GM23338 (cell line): ENCODE results near the gene FIBP. TPM values are rescaled to one million over a fixed set of nuclear protein-coding genes. Genes with fewer than 3 reads are reported as not detected.
A peak's percentile ranks its signal among the peaks of the same experiment; 100 is the strongest.

Source experiments
- ATAC-seq: fragments of 200-7000 bp; cut with Tn5 transposase; 3 replicates; pipeline ENCODE4 v1.9.1; 2020
- DNase-seq: peaks from one replicate; pipeline ENCODE4 v3.0.0-alpha.2; 2015; ENCODE audit warnings: low spot score
- H2AFZ ChIP-seq: fragments of 200-600 bp; sonication (generic); 2 replicates; pipeline ENCODE4 v1.8.0; 2016; ENCODE audit warnings: antibody characterized with exemption, mild to moderate bottlenecking, moderate library complexity
- H3F3A ChIP-seq: fragments of 200-600 bp; sonication (generic); replicated peaks from 2 replicates; pipeline ENCODE4 v1.8.0; 2017; ENCODE audit warnings: antibody characterized with exemption, mixed run types, low read depth
- H3K27ac ChIP-seq: fragments of 200-600 bp; sonication (generic); 2 replicates; pipeline ENCODE4 v1.6.1; 2016; ENCODE audit warnings: low read depth
- H3K27me3 ChIP-seq: fragments of 200-600 bp; sonication (generic); 2 replicates; pipeline ENCODE4 v1.8.0; 2016; ENCODE audit warnings: mild to moderate bottlenecking, mixed run types, moderate library complexity; ENCODE audit not compliant: insufficient read depth
- H3K36me3 ChIP-seq: fragments of 200-600 bp; sonication (generic); 2 replicates; pipeline ENCODE4 v1.8.0; 2016; ENCODE audit warnings: mild to moderate bottlenecking; ENCODE audit not compliant: insufficient read depth
- H3K4me1 ChIP-seq: fragments of 200-600 bp; sonication (generic); 2 replicates; pipeline ENCODE4 v1.8.0; 2016; ENCODE audit warnings: mild to moderate bottlenecking, moderate library complexity; ENCODE audit not compliant: insufficient read depth
- H3K4me2 ChIP-seq: fragments of 200-600 bp; sonication (generic); 2 replicates; pipeline ENCODE4 v1.7.1; 2017; ENCODE audit warnings: mixed run types
- H3K4me3 ChIP-seq: fragments of 200-600 bp; sonication (generic); 2 replicates; pipeline ENCODE4 v1.6.1; 2016; ENCODE audit warnings: mixed run types
- H3K79me2 ChIP-seq: fragments of 200-600 bp; sonication (generic); replicated peaks from 2 replicates; pipeline ENCODE4 v1.8.0; 2017; ENCODE audit warnings: mild to moderate bottlenecking; ENCODE audit not compliant: insufficient read depth
- H3K9me2 ChIP-seq: fragments of 200-600 bp; sonication (generic); 2 replicates; pipeline ENCODE4 v1.8.0; 2017; ENCODE audit not compliant: insufficient read depth
- H4K20me1 ChIP-seq: fragments of 200-600 bp; sonication (generic); replicated peaks from 2 replicates; pipeline ENCODE4 v1.8.0; 2017; ENCODE audit warnings: mild to moderate bottlenecking; ENCODE audit not compliant: insufficient read depth
- H3K27ac Mint-ChIP-seq: 2 replicates; pipeline ENCODE4 v1.8.0; 2020; ENCODE audit warnings: inconsistent platforms, mild to moderate bottlenecking, moderate library complexity, mixed read lengths
- H3K27me3 Mint-ChIP-seq: 3 replicates; pipeline ENCODE4 v1.8.0; 2022; ENCODE audit warnings: low read depth, mild to moderate bottlenecking, moderate library complexity, mixed read lengths, inconsistent platforms; ENCODE audit not compliant: insufficient read depth, poor library complexity
- H3K36me3 Mint-ChIP-seq: 3 replicates; pipeline ENCODE4 v1.8.0; 2021; ENCODE audit warnings: low read depth, mild to moderate bottlenecking, inconsistent platforms, moderate library complexity, mixed read lengths
- H3K4me1 Mint-ChIP-seq: 3 replicates; pipeline ENCODE4 v1.8.0; 2020; ENCODE audit warnings: mild to moderate bottlenecking, inconsistent platforms, mixed read lengths
- H3K4me3 Mint-ChIP-seq: 3 replicates; pipeline ENCODE4 v1.8.0; 2021; ENCODE audit warnings: moderate library complexity, mild to moderate bottlenecking, inconsistent platforms, mixed read lengths
- H3K9me3 Mint-ChIP-seq: 3 replicates; pipeline ENCODE4 v1.8.0; 2020; ENCODE audit warnings: moderate library complexity, mild to moderate bottlenecking, inconsistent platforms, mixed read lengths
- CREB1 ChIP-seq: fragments of 250-450 bp; sonication (Bioruptor Pico); IDR thresholded peaks from 2 replicates; pipeline ENCODE4 v1.5.0; 2020; ENCODE audit warnings: low read depth, mild to moderate bottlenecking, moderate library complexity
- EZH2 ChIP-seq: fragments of 200-600 bp; sonication (generic); IDR thresholded peaks from one replicate; pipeline ENCODE4 v1.8.0; 2017; ENCODE audit warnings: antibody characterized with exemption, mild to moderate bottlenecking, low read depth; ENCODE audit not compliant: unreplicated experiment
- EZH2phosphoT487 ChIP-seq: fragments of 200-600 bp; sonication (generic); IDR thresholded peaks from one replicate; pipeline ENCODE4 v1.8.1; 2018; ENCODE audit warnings: antibody characterized with exemption; ENCODE audit not compliant: unreplicated experiment
- JUNB ChIP-seq: IDR thresholded peaks from one replicate; pipeline ENCODE4 v1.6.1; 2016; ENCODE audit warnings: antibody characterized with exemption; ENCODE audit not compliant: unreplicated experiment
- NANOG ChIP-seq: IDR thresholded peaks from 2 replicates; pipeline ENCODE4 v1.6.1; 2016; ENCODE audit warnings: antibody characterized with exemption, borderline replicate concordance
- POLR2AphosphoS5 ChIP-seq: IDR thresholded peaks from 2 replicates; pipeline ENCODE4 v1.6.1; 2016; ENCODE audit warnings: antibody characterized with exemption, low read depth
- STAT1 ChIP-seq: IDR thresholded peaks from one replicate; pipeline ENCODE4 v1.6.1; 2016; ENCODE audit warnings: antibody characterized with exemption; ENCODE audit not compliant: unreplicated experiment
- ZNF114 ChIP-seq: fragments of 250-450 bp; sonication (Bioruptor Pico); IDR thresholded peaks from 2 replicates; pipeline ENCODE4 v1.5.0; 2020; ENCODE audit warnings: mild to moderate bottlenecking, moderate library complexity
- ZNF331 ChIP-seq: fragments of 250-450 bp; sonication (Bioruptor Pico); IDR thresholded peaks from 2 replicates; pipeline ENCODE4 v1.5.0; 2020; ENCODE audit warnings: low read depth, mild to moderate bottlenecking, moderate library complexity
- polyA plus RNA-seq: library from polyadenylated mRNA; unstranded; fragments of >200 nt; fragmentation: Nextera tagmentation; extraction: Ambion mirVana; gene quantifications from 2 replicates; pipeline ENCODE4 v1.2.1, GENCODE V29; 2016
- total RNA-seq: library from RNA; depleted of rRNA; stranded (reverse); fragments of >200 nt; shearing (Covaris generic); gene quantifications from 2 replicates; pipeline ENCODE4 v1.2.3, GENCODE V29; 2014
- TF ChIP-seq, protein P1 (sequence below): fragments of 250-450 bp; sonication (Bioruptor Pico); IDR thresholded peaks from 2 replicates; pipeline ENCODE4 v1.5.0; 2020; ENCODE audit warnings: mild to moderate bottlenecking, moderate library complexity
- TF ChIP-seq, protein P2 (sequence below): IDR thresholded peaks from one replicate; pipeline ENCODE4 v1.6.1; 2018; ENCODE audit warnings: antibody characterized with exemption; ENCODE audit not compliant: unreplicated experiment
- TF ChIP-seq, protein P3 (sequence below), 2 experiments: fragments of 200-600 bp in 1 of 2; sonication (generic) in 1 of 2; conservative IDR thresholded peaks; 2 replicates each; pipeline versions ENCODE4 v1.5.1 to v1.6.1; 2016 to 2017; ENCODE audit warnings: antibody characterized with exemption in 2 of 2, low read depth in 2 of 2, mild to moderate bottlenecking in 2 of 2, moderate library complexity in 1 of 2
- TF ChIP-seq, protein P4 (sequence below): IDR thresholded peaks from 2 replicates; pipeline ENCODE4 v1.6.1; 2016; ENCODE audit warnings: antibody characterized with exemption

FIBP gene
- total and polyA plus RNA-seq, 2 experiments from 2014 or later, result 79.0 to 102 TPM

GRCh38 chr11:65917434-65918210 lies 29.4 kb upstream of the FIBP start:
- Mint-ChIP-seq H3K9me3 (no peaks in the 10 kb centered on the region), H3K27ac (no peak overlapping the region), H3K36me3 (peaks cover 15% of the 10 kb centered on the region), H3K4me3 (peak overlapping the region; percentile 83), H3K4me1 (peaks cover 6% of the 10 kb centered on the region), H3K27me3 (peaks cover 20% of the 10 kb centered on the region)
- Histone ChIP-seq H3K27ac (no peak overlapping the region), H3K9me2 (no peaks in the 10 kb centered on the region), H2AFZ (no peak overlapping the region), H3K79me2 (peaks cover 7% of the 10 kb centered on the region), H3K4me1 (peaks cover 5% of the 10 kb centered on the region; the same call in 1 of the 2 replicates), H3F3A (0 out of 2 replicates have a peak, but pooled peaks cover 6% of the 10 kb centered on the region), H3K27me3 (no peaks in the 10 kb centered on the region), H3K4me3 (peak overlapping the region; percentile 98), H3K4me2 (peak overlapping the region; percentile 92), H3K36me3 (no peaks in the 10 kb centered on the region; the same call in 1 of the 2 replicates), H4K20me1 (no peaks in the 10 kb centered on the region)
- TF ChIP-seq, protein P1, sequence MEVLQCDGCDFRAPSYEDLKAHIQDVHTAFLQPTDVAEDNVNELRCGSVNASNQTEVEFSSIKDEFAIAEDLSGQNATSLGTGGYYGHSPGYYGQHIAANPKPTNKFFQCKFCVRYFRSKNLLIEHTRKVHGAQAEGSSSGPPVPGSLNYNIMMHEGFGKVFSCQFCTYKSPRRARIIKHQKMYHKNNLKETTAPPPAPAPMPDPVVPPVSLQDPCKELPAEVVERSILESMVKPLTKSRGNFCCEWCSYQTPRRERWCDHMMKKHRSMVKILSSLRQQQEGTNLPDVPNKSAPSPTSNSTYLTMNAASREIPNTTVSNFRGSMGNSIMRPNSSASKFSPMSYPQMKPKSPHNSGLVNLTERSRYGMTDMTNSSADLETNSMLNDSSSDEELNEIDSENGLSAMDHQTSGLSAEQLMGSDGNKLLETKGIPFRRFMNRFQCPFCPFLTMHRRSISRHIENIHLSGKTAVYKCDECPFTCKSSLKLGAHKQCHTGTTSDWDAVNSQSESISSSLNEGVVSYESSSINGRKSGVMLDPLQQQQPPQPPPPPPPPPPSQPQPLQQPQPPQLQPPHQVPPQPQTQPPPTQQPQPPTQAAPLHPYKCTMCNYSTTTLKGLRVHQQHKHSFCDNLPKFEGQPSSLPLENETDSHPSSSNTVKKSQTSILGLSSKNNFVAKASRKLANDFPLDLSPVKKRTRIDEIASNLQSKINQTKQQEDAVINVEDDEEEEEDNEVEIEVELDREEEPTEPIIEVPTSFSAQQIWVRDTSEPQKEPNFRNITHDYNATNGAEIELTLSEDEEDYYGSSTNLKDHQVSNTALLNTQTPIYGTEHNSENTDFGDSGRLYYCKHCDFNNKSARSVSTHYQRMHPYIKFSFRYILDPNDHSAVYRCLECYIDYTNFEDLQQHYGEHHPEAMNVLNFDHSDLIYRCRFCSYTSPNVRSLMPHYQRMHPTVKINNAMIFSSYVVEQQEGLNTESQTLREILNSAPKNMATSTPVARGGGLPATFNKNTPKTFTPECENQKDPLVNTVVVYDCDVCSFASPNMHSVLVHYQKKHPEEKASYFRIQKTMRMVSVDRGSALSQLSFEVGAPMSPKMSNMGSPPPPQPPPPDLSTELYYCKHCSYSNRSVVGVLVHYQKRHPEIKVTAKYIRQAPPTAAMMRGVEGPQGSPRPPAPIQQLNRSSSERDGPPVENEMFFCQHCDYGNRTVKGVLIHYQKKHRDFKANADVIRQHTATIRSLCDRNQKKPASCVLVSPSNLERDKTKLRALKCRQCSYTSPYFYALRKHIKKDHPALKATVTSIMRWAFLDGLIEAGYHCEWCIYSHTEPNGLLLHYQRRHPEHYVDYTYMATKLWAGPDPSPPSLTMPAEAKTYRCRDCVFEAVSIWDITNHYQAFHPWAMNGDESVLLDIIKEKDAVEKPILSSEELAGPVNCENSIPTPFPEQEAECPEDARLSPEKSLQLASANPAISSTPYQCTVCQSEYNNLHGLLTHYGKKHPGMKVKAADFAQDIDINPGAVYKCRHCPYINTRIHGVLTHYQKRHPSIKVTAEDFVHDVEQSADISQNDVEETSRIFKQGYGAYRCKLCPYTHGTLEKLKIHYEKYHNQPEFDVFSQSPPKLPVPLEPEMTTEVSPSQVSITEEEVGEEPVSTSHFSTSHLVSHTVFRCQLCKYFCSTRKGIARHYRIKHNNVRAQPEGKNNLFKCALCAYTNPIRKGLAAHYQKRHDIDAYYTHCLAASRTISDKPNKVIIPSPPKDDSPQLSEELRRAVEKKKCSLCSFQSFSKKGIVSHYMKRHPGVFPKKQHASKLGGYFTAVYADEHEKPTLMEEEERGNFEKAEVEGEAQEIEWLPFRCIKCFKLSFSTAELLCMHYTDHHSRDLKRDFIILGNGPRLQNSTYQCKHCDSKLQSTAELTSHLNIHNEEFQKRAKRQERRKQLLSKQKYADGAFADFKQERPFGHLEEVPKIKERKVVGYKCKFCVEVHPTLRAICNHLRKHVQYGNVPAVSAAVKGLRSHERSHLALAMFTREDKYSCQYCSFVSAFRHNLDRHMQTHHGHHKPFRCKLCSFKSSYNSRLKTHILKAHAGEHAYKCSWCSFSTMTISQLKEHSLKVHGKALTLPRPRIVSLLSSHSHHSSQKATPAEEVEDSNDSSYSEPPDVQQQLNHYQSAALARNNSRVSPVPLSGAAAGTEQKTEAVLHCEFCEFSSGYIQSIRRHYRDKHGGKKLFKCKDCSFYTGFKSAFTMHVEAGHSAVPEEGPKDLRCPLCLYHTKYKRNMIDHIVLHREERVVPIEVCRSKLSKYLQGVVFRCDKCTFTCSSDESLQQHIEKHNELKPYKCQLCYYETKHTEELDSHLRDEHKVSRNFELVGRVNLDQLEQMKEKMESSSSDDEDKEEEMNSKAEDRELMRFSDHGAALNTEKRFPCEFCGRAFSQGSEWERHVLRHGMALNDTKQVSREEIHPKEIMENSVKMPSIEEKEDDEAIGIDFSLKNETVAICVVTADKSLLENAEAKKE, result no peak
- TF ChIP-seq, protein P2, sequence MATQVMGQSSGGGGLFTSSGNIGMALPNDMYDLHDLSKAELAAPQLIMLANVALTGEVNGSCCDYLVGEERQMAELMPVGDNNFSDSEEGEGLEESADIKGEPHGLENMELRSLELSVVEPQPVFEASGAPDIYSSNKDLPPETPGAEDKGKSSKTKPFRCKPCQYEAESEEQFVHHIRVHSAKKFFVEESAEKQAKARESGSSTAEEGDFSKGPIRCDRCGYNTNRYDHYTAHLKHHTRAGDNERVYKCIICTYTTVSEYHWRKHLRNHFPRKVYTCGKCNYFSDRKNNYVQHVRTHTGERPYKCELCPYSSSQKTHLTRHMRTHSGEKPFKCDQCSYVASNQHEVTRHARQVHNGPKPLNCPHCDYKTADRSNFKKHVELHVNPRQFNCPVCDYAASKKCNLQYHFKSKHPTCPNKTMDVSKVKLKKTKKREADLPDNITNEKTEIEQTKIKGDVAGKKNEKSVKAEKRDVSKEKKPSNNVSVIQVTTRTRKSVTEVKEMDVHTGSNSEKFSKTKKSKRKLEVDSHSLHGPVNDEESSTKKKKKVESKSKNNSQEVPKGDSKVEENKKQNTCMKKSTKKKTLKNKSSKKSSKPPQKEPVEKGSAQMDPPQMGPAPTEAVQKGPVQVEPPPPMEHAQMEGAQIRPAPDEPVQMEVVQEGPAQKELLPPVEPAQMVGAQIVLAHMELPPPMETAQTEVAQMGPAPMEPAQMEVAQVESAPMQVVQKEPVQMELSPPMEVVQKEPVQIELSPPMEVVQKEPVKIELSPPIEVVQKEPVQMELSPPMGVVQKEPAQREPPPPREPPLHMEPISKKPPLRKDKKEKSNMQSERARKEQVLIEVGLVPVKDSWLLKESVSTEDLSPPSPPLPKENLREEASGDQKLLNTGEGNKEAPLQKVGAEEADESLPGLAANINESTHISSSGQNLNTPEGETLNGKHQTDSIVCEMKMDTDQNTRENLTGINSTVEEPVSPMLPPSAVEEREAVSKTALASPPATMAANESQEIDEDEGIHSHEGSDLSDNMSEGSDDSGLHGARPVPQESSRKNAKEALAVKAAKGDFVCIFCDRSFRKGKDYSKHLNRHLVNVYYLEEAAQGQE, result no peak
- TF ChIP-seq ZNF331 (CRISPR knock-in tag) (no peak), EZH2 (no peak), ZNF114 (CRISPR knock-in tag) (no peak), CREB1 (CRISPR knock-in tag) (no peak), STAT1 (no peak), NANOG (no peak), EZH2phosphoT487 (no peak), JUNB (no peak), POLR2AphosphoS5 (no peak)
- TF ChIP-seq, protein P3, sequence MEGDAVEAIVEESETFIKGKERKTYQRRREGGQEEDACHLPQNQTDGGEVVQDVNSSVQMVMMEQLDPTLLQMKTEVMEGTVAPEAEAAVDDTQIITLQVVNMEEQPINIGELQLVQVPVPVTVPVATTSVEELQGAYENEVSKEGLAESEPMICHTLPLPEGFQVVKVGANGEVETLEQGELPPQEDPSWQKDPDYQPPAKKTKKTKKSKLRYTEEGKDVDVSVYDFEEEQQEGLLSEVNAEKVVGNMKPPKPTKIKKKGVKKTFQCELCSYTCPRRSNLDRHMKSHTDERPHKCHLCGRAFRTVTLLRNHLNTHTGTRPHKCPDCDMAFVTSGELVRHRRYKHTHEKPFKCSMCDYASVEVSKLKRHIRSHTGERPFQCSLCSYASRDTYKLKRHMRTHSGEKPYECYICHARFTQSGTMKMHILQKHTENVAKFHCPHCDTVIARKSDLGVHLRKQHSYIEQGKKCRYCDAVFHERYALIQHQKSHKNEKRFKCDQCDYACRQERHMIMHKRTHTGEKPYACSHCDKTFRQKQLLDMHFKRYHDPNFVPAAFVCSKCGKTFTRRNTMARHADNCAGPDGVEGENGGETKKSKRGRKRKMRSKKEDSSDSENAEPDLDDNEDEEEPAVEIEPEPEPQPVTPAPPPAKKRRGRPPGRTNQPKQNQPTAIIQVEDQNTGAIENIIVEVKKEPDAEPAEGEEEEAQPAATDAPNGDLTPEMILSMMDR (conservative IDR thresholded peaks at IDR 0.05; ENCODE audit: low read depth in 2 of 2), result no peak
- TF ChIP-seq, protein P4, sequence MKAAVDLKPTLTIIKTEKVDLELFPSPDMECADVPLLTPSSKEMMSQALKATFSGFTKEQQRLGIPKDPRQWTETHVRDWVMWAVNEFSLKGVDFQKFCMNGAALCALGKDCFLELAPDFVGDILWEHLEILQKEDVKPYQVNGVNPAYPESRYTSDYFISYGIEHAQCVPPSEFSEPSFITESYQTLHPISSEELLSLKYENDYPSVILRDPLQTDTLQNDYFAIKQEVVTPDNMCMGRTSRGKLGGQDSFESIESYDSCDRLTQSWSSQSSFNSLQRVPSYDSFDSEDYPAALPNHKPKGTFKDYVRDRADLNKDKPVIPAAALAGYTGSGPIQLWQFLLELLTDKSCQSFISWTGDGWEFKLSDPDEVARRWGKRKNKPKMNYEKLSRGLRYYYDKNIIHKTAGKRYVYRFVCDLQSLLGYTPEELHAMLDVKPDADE, result no peak
- DNase-seq (no peak), ATAC-seq (no peak)
